C4-2B (cell line): Measurements from ENCODE around the gene ADIPOR2.
A peak's percentile ranks its signal among the peaks of the same experiment; 100 is the strongest.

Source experiments
- H3K27ac ChIP-seq: fragments of 450-650 bp; 2 replicates; pipeline ENCODE4 v1.5.1; 2017
- ZFX ChIP-seq: fragments of 450-650 bp; IDR thresholded peaks from 2 replicates; pipeline ENCODE4 v1.6.1; 2017
- TF ChIP-seq, protein P1 (sequence below): fragments of 450-650 bp; conservative IDR thresholded peaks from 2 replicates; pipeline ENCODE4 v1.5.1; 2017; ENCODE audit warnings: mild to moderate bottlenecking

ADIPOR2 gene

DNA sequence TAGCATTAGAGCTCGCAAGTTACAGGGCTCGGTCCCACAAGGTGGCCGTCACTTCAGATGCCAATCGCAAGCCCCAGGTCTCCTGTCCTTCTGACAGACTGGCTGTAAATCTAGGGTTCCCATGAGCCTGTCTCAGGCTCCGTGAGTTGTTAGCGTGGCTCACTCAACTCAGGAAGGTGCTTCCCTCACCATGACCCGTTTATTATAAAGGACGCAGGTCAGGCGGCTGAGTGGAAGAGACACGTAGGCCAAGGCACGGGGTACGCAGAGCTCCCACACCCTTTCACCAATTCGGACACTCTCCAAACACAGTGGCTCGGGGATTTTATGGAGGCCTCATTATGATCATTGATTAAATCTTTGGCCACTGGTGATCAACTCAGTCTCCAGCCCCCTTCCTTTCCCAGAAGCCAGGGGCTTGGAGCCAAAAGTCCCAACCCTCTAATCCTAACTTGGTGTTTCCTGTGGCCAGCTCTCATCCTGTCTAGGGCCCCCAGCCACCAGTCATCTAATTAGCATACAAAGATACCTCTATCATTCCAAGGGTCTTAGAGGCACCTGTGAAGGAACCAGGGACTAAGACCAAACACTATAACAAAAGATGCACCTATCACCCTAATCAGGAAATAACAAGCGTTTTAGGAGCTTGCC lies 103.7 kb downstream of the ADIPOR2 start:
- no peak overlapping the region for H3K27ac ChIP-seq
- TF ChIP-seq ZFX, result no peak
- TF ChIP-seq, protein P1, sequence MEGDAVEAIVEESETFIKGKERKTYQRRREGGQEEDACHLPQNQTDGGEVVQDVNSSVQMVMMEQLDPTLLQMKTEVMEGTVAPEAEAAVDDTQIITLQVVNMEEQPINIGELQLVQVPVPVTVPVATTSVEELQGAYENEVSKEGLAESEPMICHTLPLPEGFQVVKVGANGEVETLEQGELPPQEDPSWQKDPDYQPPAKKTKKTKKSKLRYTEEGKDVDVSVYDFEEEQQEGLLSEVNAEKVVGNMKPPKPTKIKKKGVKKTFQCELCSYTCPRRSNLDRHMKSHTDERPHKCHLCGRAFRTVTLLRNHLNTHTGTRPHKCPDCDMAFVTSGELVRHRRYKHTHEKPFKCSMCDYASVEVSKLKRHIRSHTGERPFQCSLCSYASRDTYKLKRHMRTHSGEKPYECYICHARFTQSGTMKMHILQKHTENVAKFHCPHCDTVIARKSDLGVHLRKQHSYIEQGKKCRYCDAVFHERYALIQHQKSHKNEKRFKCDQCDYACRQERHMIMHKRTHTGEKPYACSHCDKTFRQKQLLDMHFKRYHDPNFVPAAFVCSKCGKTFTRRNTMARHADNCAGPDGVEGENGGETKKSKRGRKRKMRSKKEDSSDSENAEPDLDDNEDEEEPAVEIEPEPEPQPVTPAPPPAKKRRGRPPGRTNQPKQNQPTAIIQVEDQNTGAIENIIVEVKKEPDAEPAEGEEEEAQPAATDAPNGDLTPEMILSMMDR, result no peak

DNA sequence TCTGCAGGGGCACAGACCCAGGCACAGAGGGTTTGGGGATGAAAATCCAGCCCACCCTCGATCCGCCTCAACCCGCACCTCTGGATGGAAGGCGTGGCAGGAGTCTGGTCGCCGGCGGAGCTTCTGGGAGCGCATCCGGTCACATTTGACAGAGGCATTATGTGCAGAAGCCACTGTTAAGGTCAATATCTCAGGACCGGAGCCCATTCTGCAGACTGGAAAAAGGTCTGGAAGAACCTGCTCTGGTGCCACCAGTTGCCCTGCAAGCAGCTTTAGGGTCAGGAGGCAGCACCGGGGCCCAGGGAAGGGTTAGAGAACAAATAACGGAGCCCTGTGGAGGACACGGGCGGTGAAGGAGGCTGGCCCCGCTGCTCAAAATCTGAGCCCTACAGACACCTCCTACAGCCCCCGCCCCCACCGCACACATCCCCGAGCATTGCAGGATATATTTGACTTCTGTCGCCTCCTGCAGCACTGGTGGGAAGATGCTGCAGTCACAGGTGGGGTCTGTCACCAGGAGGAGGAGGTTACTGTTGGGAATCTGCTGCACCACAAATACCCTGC lies 104.4 kb downstream of the ADIPOR2 start:
- TF ChIP-seq ZFX, result no peak
- TF ChIP-seq, protein P1, result no peak
- peak overlapping the region; percentile 47 for H3K27ac ChIP-seq

DNA sequence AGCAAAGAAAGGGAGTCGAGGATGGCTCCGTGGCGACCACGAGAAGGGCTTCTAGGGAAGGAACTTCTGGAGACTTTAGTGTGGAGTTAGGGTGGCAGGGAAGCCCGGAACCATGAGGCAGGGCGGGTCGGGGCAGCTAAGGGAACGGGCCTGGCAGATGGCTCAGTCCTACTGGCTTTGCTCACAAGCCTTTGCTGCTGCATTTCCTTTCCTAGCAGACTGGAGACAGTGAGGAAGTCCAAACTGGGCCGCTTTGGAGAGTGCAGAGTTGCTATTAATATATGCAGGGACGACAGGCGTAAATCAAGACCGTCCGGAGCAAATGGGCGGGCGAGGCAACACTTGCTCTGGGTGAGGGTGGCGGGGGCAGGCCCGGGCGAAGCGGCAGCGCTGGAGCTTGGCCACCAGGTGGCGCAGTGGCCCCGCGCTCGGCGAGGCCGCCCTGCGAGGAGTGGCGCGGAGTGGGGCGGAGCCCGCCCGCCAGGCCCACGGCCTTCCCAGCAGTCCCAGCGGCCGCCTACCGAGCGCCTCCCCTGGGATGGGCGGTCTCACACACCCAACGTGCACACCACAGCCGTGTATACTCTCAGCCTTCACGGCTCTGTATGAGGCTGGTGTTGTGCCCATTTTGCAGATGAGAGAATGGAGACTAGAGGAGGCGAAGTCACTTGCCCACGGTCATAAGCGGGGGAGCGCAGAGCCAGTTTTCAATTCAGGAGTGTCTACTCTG lies 105.1 kb downstream of the ADIPOR2 start:
- TF ChIP-seq, protein P1, result peak; percentile 99
- TF ChIP-seq ZFX, result no peak
- peak overlapping the region; percentile 47 for H3K27ac ChIP-seq

DNA sequence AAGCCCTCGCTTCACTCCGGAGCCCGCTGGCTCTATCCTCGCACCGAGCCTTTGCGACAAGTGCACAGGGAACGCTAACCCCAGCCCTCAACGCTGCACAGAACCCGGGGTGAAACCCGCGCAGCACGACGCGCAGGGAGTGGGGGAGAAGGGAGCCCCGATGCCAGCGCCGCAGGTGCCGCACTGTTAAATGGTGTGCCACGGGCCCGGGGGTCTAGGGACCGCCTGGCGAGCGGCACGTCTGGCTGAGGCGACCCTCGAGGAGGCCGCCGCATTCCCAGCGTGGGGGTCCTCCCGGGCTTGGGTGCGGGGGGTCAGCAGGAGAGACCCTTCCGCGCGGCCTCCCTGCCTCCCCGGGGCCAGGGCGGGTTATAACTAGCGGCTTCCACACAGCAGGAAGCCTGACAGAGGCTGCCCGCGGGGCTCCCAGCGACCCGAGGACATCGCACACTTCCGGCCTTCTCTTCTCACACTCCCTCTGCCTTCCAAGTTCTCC lies 105.7 kb downstream of the ADIPOR2 start:
- H3K27ac ChIP-seq, result peak overlapping the region; percentile 47
- TF ChIP-seq, protein P1, result no peak
- TF ChIP-seq ZFX, result no peak

DNA sequence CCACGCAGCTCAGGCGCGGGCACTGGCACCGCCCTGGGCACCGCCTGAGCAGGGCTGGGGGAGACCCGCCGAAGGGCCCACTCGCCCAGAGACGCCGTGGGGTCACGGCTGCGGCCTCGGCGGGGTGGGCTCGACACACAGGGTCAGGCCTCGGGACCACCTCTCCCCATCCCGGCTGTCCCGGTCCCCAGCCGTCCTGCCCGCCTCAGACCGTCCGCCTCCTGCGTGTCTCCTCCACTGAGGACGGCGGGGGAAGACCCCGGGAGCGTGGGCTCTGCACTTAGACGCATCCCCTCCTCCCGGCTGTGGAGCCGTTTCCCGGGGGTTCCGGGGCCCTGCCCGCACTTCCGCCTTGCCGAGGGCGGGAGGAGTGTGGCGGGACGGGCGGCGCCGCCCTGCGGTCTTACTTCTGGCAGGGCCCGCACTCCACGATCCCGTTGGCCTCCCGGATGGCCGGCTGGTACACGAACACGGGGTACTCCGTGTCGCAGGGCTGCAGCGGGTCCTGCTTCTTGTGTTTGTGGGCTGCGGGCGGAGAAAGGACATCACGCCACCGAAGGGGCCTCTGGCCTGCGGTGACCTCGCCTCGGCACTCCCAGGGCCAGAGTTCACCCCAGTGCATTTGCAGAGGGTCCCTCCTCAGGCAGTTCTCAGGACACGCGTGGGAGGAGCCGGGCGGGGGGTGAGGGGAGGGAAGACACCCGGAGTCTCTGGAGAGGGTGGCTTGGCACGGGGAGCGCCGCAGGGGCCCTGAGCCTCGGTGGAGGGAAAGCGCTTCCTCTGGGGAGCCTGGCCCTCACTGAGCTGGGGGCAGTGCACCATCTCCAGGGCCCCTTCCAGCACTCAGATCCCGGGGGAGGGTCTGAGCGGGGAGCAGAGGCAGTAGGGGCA lies 106.4 kb downstream of the ADIPOR2 start:
- H3K27ac ChIP-seq, result no peak overlapping the region; the same call in 1 of the 2 replicates

DNA sequence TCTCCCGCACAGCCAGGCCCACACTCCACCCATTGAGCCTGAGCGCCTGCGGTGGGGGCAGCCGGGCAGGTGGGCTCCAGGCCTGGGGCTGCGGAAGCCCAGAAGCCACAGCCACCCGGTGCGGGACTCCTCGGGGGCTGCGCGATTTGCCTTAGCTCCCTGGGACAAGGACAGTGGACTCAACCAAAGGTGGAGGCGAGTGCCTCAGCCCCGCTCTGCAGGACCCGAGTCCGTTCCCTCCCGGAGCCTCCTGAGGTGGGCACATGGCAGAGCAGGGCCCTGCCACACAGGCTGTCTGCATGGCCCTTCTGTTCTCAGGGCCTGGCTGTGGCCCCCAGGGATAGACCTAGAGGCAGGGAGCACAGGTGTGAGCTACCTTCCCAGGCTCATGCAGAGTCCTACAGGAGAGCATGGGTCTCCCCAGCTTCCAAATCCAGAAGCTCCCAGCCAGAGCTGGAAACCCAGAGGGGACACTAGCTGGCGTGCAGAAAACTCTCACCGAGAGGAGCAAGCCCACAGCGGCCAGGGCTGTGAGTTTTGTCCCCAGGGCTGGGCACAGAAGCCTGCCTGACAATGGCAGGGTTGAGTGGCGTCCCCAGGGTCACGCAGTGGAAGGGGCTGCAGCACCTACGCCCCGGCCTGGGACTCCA lies 107.2 kb downstream of the ADIPOR2 start:
- TF ChIP-seq, protein P1, result no peak
- no peak overlapping the region for H3K27ac ChIP-seq

More for the DNA sequence above, 106.4 kb downstream of the ADIPOR2 start:
- TF ChIP-seq, protein P1, result no peak
- no peak for TF ChIP-seq ZFX
